ENCODE results near the gene TBC1D16.

The TBC1D16 gene

GRCh38 chr17:80035687-80035936 lies at the start of gene TBC1D16:
TBC1D16 (minus strand) TSS chr17:80035872; CDS start chr17:80013547, 22,325 bp downstream.
- H3K27ac Mint-ChIP-seq, result peak within 1 kb of the TSS; percentile 76
- peak within 1 kb of the TSS; percentile 86 for H3K4me3 Mint-ChIP-seq
- H3K27me3 Mint-ChIP-seq, result peaks cover 7% of the 10 kb centered on the region
- H3K9me3 Mint-ChIP-seq, result no peaks in the 10 kb centered on the region
- no peaks in the 10 kb centered on the region for H3K36me3 Mint-ChIP-seq (ENCODE audit: low read depth)
- peaks cover 18% of the 10 kb centered on the region for H3K4me1 Mint-ChIP-seq (ENCODE audit: low read depth)

- no peak overlapping the region for H3K4me3 Mint-ChIP-seq
- H3K27ac Mint-ChIP-seq, result no peak overlapping the region
- no peaks in the 10 kb centered on the region for H3K4me1 Mint-ChIP-seq (ENCODE audit: low read depth)
- H3K27me3 Mint-ChIP-seq, result no peaks in the 10 kb centered on the region
- no peaks in the 10 kb centered on the region for H3K36me3 Mint-ChIP-seq (ENCODE audit: low read depth)
- H3K9me3 Mint-ChIP-seq, result no peaks in the 10 kb centered on the region
Measured at GRCh38 chr17:80084773-80085172, 49.1 kb upstream of the TBC1D16 start.

GRCh38 chr17:80083136-80083661 lies 47.5 kb upstream of the TBC1D16 start:
- Mint-ChIP-seq H3K36me3 (ENCODE audit: low read depth) (no peaks in the 10 kb centered on the region), H3K9me3 (no peaks in the 10 kb centered on the region), H3K27ac (no peak overlapping the region), H3K4me3 (no peak overlapping the region), H3K27me3 (peaks cover 3% of the 10 kb centered on the region), H3K4me1 (ENCODE audit: low read depth) (no peaks in the 10 kb centered on the region)

- peaks cover 3% of the 10 kb centered on the region for H3K27me3 Mint-ChIP-seq
- peak overlapping the region; percentile 16 for H3K27ac Mint-ChIP-seq
- H3K4me3 Mint-ChIP-seq, result no peak overlapping the region
- no peaks in the 10 kb centered on the region for H3K4me1 Mint-ChIP-seq (ENCODE audit: low read depth)
- no peaks in the 10 kb centered on the region for H3K36me3 Mint-ChIP-seq (ENCODE audit: low read depth)
- no peaks in the 10 kb centered on the region for H3K9me3 Mint-ChIP-seq
Measured at GRCh38 chr17:80082403-80083135, 46.9 kb upstream of the TBC1D16 start.

GRCh38 chr17:80081596-80081995 lies 45.9 kb upstream of the TBC1D16 start:
- H3K27ac Mint-ChIP-seq, result no peak overlapping the region
- peaks cover 3% of the 10 kb centered on the region for H3K27me3 Mint-ChIP-seq
- H3K4me3 Mint-ChIP-seq, result no peak overlapping the region
- H3K9me3 Mint-ChIP-seq, result no peaks in the 10 kb centered on the region
- H3K36me3 Mint-ChIP-seq (ENCODE audit: low read depth), result no peaks in the 10 kb centered on the region
- no peaks in the 10 kb centered on the region for H3K4me1 Mint-ChIP-seq (ENCODE audit: low read depth)

GRCh38 chr17:80080081-80080480 lies 44.4 kb upstream of the TBC1D16 start:
- Mint-ChIP-seq H3K4me3 (no peak overlapping the region), H3K27ac (no peak overlapping the region), H3K27me3 (peaks cover 3% of the 10 kb centered on the region), H3K36me3 (ENCODE audit: low read depth) (no peaks in the 10 kb centered on the region), H3K4me1 (ENCODE audit: low read depth) (no peaks in the 10 kb centered on the region), H3K9me3 (no peaks in the 10 kb centered on the region)

GRCh38 chr17:80072410-80072809 lies 36.7 kb upstream of the TBC1D16 start:
- no peaks in the 10 kb centered on the region for H3K27me3 Mint-ChIP-seq
- no peak overlapping the region for H3K4me3 Mint-ChIP-seq
- H3K9me3 Mint-ChIP-seq, result no peaks in the 10 kb centered on the region
- no peak overlapping the region for H3K27ac Mint-ChIP-seq
- no peaks in the 10 kb centered on the region for H3K4me1 Mint-ChIP-seq (ENCODE audit: low read depth)
- no peaks in the 10 kb centered on the region for H3K36me3 Mint-ChIP-seq (ENCODE audit: low read depth)

GRCh38 chr17:80071116-80071841 lies 35.6 kb upstream of the TBC1D16 start:
- Mint-ChIP-seq H3K4me1 (ENCODE audit: low read depth) (no peaks in the 10 kb centered on the region), H3K4me3 (no peak overlapping the region), H3K27me3 (no peaks in the 10 kb centered on the region), H3K36me3 (ENCODE audit: low read depth) (no peaks in the 10 kb centered on the region), H3K27ac (no peak overlapping the region), H3K9me3 (no peaks in the 10 kb centered on the region)

- no peaks in the 10 kb centered on the region for H3K4me1 Mint-ChIP-seq (ENCODE audit: low read depth)
Measured at GRCh38 chr17:80070375-80071115, 34.9 kb upstream of the TBC1D16 start.

GRCh38 chr17:80068301-80069222 lies 32.9 kb upstream of the TBC1D16 start:
- Mint-ChIP-seq H3K9me3 (no peaks in the 10 kb centered on the region), H3K4me1 (ENCODE audit: low read depth) (no peaks in the 10 kb centered on the region), H3K27ac (no peak overlapping the region), H3K36me3 (ENCODE audit: low read depth) (no peaks in the 10 kb centered on the region), H3K4me3 (no peak overlapping the region), H3K27me3 (no peaks in the 10 kb centered on the region)

More at GRCh38 chr17:80070375-80071115, 34.9 kb upstream of the TBC1D16 start:
- Mint-ChIP-seq H3K36me3 (ENCODE audit: low read depth) (no peaks in the 10 kb centered on the region), H3K4me3 (no peak overlapping the region), H3K9me3 (no peaks in the 10 kb centered on the region), H3K27ac (no peak overlapping the region), H3K27me3 (no peaks in the 10 kb centered on the region)

GRCh38 chr17:80067393-80067986 lies 31.8 kb upstream of the TBC1D16 start:
- Mint-ChIP-seq H3K4me1 (ENCODE audit: low read depth) (no peaks in the 10 kb centered on the region), H3K27ac (no peak overlapping the region), H3K9me3 (no peaks in the 10 kb centered on the region), H3K27me3 (no peaks in the 10 kb centered on the region), H3K4me3 (no peak overlapping the region), H3K36me3 (ENCODE audit: low read depth) (no peaks in the 10 kb centered on the region)

GRCh38 chr17:80065478-80066170 lies 30.0 kb upstream of the TBC1D16 start:
- no peak overlapping the region for H3K27ac Mint-ChIP-seq
- no peaks in the 10 kb centered on the region for H3K27me3 Mint-ChIP-seq
- no peaks in the 10 kb centered on the region for H3K36me3 Mint-ChIP-seq (ENCODE audit: low read depth)
- no peaks in the 10 kb centered on the region for H3K9me3 Mint-ChIP-seq
- no peaks in the 10 kb centered on the region for H3K4me1 Mint-ChIP-seq (ENCODE audit: low read depth)
- no peak overlapping the region for H3K4me3 Mint-ChIP-seq

- Mint-ChIP-seq H3K4me3 (no peak overlapping the region), H3K4me1 (ENCODE audit: low read depth) (no peaks in the 10 kb centered on the region), H3K27me3 (no peaks in the 10 kb centered on the region), H3K27ac (no peak overlapping the region), H3K36me3 (ENCODE audit: low read depth) (no peaks in the 10 kb centered on the region), H3K9me3 (no peaks in the 10 kb centered on the region)
Measured at GRCh38 chr17:80064696-80065095, 29.0 kb upstream of the TBC1D16 start.

Data from stimulated activated naive CD8-positive, alpha-beta T cell treated with anti-CD3 and anti-CD28 coated beads, Interleukin-15, Interleukin-2, amounts not matched to agents 100 ng/mL and 50 ng/mL, for 24 hours (primary cell).